NCI-H2107 treated with DMSO at 0.1 percent for 48 hours (cell line): Measurements from ENCODE around the gene FHL5.
A peak's percentile ranks its signal among the peaks of the same experiment; 100 is the strongest.
"Not testable (repeated sequence)": the region's sequence is repeated elsewhere in the genome, so short reads cannot be mapped to it uniquely, and the experiment has no call there.

ENCODE experiments used
- DNase-seq: peaks from one replicate; lab custom pipeline; 2025; ENCODE audit not compliant: unreplicated experiment; lab: John Stamatoyannopoulos, UW

FHL5 gene, protein sequence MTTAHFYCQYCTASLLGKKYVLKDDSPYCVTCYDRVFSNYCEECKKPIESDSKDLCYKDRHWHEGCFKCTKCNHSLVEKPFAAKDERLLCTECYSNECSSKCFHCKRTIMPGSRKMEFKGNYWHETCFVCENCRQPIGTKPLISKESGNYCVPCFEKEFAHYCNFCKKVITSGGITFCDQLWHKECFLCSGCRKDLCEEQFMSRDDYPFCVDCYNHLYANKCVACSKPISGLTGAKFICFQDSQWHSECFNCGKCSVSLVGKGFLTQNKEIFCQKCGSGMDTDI

GRCh38 chr6:96562886-96563285, at the start of gene FHL5:
Gene FHL5, plus strand, starts transcription at chr6:96563128. Its CDS starts 40,486 bp downstream, at chr6:96603614.
- no peak for DNase-seq

- no peak for DNase-seq
These were observed 42.5 kb upstream of the FHL5 start for GRCh38 chr6:96520171-96521115.

DNA sequence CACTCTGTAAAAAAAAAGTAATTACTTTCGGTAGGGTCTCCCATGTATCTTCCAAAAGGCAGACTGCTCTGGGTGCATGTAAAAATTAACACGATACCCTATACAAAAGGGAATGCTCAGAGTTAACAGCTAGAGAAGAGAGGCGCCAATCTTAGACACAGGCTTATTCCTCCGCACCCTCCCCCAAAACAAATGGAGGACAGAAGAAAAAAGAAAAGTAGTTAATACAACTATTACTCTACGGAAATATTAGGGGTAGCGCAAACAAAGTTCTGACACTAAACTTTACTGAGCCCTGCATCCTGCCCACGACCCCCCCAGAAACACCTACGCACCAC, 41.7 kb upstream of the FHL5 start:
- DNase-seq = no peak

DNA sequence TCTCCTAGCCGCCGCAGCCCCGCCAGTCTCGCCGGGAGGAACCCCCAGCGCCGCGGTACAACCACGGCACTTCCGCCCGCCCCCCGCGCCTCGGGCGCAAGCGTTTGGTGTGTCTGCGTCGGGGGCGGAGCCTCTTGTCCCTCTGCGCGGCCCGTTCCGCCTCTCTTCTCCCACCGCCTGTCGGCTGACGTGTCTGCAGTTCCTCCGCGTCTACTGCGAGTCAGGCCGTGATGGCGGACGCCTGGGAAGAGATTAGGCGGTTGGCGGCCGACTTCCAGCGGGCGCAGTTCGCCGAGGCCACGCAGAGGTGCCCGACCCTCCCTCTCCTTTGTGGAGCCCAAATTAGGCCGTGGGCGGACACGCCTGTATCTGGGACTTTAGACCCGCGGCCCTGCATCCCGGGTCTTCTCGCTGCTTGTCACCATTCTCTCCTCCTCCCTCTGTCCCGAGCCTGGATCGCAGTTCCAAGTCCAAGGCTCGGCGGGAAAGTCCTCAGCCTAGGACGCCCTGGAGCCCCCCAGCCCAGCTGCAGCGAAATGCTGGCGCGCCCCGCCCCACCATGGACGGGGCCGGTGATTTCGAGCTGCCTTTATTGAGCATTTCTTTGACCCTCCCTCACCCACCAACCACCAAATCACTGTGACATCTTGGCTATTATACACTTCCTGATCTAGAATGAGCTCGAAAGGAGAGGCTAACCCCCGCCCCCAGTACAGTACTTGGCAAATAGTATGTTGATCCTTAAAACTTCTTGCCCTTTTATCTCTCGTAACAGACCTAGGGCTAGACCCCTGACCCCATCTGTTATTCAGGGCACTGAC, 41.1 kb upstream of the FHL5 start, which contains the start of gene UFL1:
TSS of gene UFL1 (plus strand) at position 163 of the 821 bp plus-strand sequence. CDS start at position 231, 68 bp downstream.
- DNase-seq = peak; percentile 92

- peak; percentile 59 for DNase-seq
These were observed 40.4 kb upstream of the FHL5 start for GRCh38 chr6:96522465-96523009.

- DNase-seq = no peak
These were observed 34.7 kb upstream of the FHL5 start for GRCh38 chr6:96528193-96528592.

DNA sequence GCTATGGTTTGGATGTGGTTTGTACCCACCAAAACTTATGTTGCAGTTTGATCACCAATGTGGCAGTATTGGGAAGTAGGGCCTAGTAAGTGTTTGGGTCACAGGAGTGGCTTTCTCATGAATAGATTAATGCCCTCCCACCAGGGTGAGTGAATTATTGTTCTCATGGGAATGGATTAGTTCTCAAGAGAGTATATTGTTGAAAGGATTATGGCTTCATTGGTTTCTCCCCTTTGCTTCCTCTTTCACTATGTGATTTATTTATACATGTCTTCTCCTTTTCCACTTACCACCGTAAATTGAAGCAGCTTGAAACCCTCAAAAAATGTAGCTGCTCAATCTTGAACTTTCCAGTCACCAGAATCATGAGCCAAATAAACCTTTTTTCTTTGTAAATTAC, 30.5 kb upstream of the FHL5 start:
- no peak for DNase-seq

GRCh38 chr6:96537726-96538125, 25.2 kb upstream of the FHL5 start:
- no peak for DNase-seq

DNA sequence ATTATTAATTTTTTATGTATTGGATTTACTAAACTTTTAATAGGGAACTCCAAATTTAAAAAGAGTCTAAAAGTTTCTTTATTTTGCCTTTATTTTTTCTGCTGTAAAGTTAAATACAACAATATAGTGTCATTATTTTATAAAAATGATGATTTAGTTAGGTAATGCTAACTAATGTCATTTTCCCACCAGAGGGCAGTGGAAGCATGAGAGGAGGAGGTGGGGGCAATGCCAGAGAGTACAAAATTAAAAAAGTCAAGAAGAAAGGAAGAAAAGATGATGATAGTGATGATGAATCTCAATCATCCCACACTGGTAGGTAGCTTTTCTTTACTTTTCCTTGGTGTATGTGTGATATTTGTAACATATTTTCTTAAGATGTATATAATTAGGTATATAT, 20.2 kb upstream of the FHL5 start:
- no peak for DNase-seq

DNA sequence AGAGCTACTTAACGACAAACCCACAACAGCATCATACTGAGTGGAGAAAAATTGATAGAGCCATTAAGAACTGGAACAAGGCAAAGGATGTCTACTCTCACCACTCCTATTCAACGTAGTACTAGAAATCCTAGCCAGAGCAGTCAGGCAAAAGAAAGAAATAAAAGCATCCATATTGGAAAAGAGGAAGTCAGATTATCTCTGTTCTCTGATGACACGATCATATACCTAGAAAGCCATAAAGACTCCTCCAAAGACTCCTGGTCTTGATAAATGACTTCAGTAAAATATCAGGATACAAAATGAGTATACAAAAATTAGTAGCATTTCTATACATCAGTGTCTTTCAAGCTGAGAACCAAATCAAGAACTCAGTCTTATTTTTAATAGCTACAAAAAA, 17.0 kb upstream of the FHL5 start:
- no peak for DNase-seq

GRCh38 chr6:96547654-96548053, 15.3 kb upstream of the FHL5 start:
- DNase-seq = no peak

- no peak for DNase-seq
These were observed 8.4 kb upstream of the FHL5 start for GRCh38 chr6:96554558-96554957.

DNA sequence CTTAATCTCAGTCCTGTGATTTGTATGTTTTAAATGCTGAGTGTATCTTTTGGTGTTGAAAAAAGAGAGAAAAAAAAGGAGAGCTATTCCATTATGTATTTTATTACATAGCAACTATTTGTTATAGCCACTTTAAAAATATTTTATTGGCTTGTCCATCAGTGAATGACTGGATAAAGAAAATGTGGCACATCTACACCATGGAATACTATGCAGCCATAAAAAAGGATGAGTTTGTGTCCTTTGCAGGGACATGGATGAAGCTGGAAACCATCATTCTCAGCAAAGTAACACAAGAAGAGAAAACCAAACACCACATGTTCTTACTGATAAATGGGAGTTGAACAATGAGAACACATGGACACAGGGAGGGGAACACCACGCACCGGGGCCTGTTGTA, 3.2 kb upstream of the FHL5 start:
- not testable (repeated sequence) for DNase-seq

GRCh38 chr6:96563853-96564252, 925 bp downstream of the FHL5 start:
- DNase-seq = no peak

GRCh38 chr6:96570053-96570452, 7.1 kb downstream of the FHL5 start:
- no peak for DNase-seq

DNA sequence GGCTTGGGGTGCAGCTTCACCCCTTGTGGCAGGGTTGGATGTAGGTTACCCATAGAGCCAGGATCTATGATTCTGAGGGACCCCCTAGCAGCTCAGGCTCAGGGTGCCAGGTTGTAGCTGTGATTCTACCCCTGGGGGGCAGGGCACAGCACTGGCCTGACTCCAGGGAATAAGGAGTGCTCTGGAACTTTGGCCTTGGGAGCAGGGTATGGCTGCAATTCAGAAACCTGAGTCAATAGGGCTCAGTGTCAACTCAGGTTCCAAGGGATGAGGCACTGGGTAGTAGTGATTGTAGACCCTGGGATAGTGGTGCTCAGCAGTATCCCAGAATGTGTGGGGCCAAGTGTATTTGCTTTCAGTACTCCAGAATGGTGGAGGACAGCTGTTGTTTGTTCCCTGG, 8.6 kb downstream of the FHL5 start:
- no peak for DNase-seq

DNA sequence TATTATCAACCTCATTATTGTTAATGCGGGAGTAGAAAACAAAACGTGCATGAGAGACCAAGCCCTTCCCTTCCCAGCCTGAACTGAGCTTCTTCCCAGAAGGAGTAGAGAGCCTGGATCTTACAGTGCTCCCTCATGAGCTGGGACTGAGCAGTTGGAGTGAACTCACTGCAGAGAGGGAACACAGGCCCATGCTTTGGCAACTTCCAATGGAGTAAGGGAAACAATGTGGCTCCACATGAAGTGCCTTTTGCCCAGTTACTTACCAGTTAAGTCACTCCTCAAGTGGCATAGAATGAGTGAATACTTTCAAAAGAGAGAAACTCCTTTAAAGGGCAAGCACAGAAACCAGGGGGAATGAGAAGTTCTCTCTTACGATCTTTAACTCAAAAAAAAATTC, 12.4 kb downstream of the FHL5 start:
- DNase-seq = no peak

GRCh38 chr6:96576221-96576620, 13.3 kb downstream of the FHL5 start:
- DNase-seq = no peak

GRCh38 chr6:96582021-96582420, 19.1 kb downstream of the FHL5 start:
- no peak for DNase-seq

- no peak for DNase-seq
These were observed 19.5 kb downstream of the FHL5 start for GRCh38 chr6:96582436-96582835.

DNA sequence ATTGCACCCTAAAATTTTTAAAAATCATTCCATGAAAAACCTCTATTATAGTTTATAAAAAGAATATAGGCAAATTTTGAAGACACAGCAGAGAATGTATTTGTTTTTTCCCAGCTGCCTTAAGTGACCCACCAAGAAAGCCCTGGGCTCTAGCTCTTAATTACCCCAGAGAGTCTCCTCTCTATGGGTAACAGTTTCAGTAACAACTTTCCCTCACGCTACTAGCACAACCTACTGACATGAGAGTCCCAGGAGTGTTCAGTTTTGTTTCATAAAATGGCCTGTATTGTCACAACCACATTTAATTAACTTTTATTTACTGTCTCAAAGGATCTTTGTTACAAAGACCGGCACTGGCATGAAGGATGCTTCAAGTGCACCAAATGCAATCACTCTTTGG, 41.5 kb downstream of the FHL5 start:
- DNase-seq = peak; percentile 84
